ENCODE results near the gene RPUSD4. TPM values are rescaled to one million over a fixed set of nuclear protein-coding genes. Genes with fewer than 3 reads are reported as not detected.
"Not testable (repeated sequence)": the region's sequence is repeated elsewhere in the genome, so short reads cannot be mapped to it uniquely, and the experiment has no call there.

RPUSD4 gene
- 10 to 100 TPM; 11.1 to 20.3 (median 12.6) TPM for total RNA-seq

GRCh38 chr11:126211236-126212088 is at the start of gene RPUSD4, which contains the start of gene FAM118B:
TSS of gene RPUSD4 (minus strand) at chr11:126211650. CDS start at chr11:126211638, 12 bp downstream.
TSS of gene FAM118B (plus strand) at chr11:126211782. CDS start at chr11:126235002, 23,220 bp downstream.
- peak; percentile 99 for DNase-seq
- in situ Hi-C loops (cut with MboI; ENCODE audit: low pct_ligation_motif_present in 1 of 4, low pct_unique_long_range_greater_than_20kb in 1 of 4, low sequenced_read_pairs in 3 of 4) (loop anchor here in 2 of 4 donors (25.0 kb wide), 2 partner anchors 599 to 624 kb away; partner anchors contain the start of gene STT3A (in 1 of the 2)), intact Hi-C loops (cut with DNase I; ENCODE audit: low total_unique reads) (no loop called here)
- peaks cover 0 to 44% (median 28%) of the 10 kb centered on the region in 4 donors for H3K4me1 ChIP-seq
- H3K27ac ChIP-seq: peak within 1 kb of the TSS; percentile 83 to 88 (median 84)
- TF ChIP-seq CTCF (IDR thresholded peaks at IDR 0.05) (peak in 1 of 5 experiments; percentile 12), EP300 (IDR thresholded peaks at IDR 0.05; ENCODE audit: low read depth) (no peak), POLR2A (IDR thresholded peaks at IDR 0.05) (peak; percentile 90), POLR2AphosphoS5 (IDR thresholded peaks at IDR 0.05) (peak; percentile 94 to 97 (median 96))
- H3K4me3 ChIP-seq: peak within 1 kb of the TSS; percentile 71 to 92 (median 80)
- no peaks in the 10 kb centered on the region for H3K9me3 ChIP-seq
- 1% methylated on average over 60 of the region's 62 CpGs; no CpG with 5 or more reads in 1 of the 2 donors for WGBS, 2 donors (ENCODE audit: low coverage in 1 of 2)
- peaks cover 0 to 12% (median under 1%) of the 10 kb centered on the region in 4 donors for H3K36me3 ChIP-seq
- no peaks in the 10 kb centered on the region for H3K27me3 ChIP-seq

- DNase-seq: no peak
- H3K27me3 ChIP-seq: no peaks in the 10 kb centered on the region
- no peak overlapping the region for H3K27ac ChIP-seq
- TF ChIP-seq POLR2AphosphoS5 (IDR thresholded peaks at IDR 0.05) (no peak), POLR2A (IDR thresholded peaks at IDR 0.05) (no peak)
- WGBS, 2 donors (ENCODE audit: low coverage in 1 of 2): 94 to 95% methylated on average over 2 of the region's 2 CpGs
- H3K4me1 ChIP-seq: no peaks in the 10 kb centered on the region
- in situ Hi-C loops (cut with MboI; ENCODE audit: low pct_ligation_motif_present in 1 of 4, low pct_unique_long_range_greater_than_20kb in 1 of 4, low sequenced_read_pairs in 3 of 4): no loop called here
- no peak overlapping the region for H3K4me3 ChIP-seq
- intact Hi-C loops (cut with DNase I; ENCODE audit: low total_unique reads): no loop called here
- H3K9me3 ChIP-seq: no peaks in the 10 kb centered on the region
- peaks cover 0 to 32% (median 15%) of the 10 kb centered on the region in 4 donors for H3K36me3 ChIP-seq
Measured at GRCh38 chr11:126257764-126258163, 46.3 kb upstream of the RPUSD4 start.

- H3K9me3 ChIP-seq: no peaks in the 10 kb centered on the region
- WGBS, 2 donors (ENCODE audit: low coverage in 1 of 2): 85 to 91% methylated on average over 2 of the region's 2 CpGs
- TF ChIP-seq EP300 (IDR thresholded peaks at IDR 0.05; ENCODE audit: low read depth) (no peak), POLR2AphosphoS5 (IDR thresholded peaks at IDR 0.05) (no peak), CTCF (IDR thresholded peaks at IDR 0.05) (no peak), POLR2A (IDR thresholded peaks at IDR 0.05) (no peak)
- in situ Hi-C loops (cut with MboI; ENCODE audit: low pct_ligation_motif_present in 1 of 4, low pct_unique_long_range_greater_than_20kb in 1 of 4, low sequenced_read_pairs in 3 of 4) (no loop called here), intact Hi-C loops (cut with DNase I; ENCODE audit: low total_unique reads) (no loop called here)
- peaks cover 0 to 26% (median 12%) of the 10 kb centered on the region in 4 donors for H3K36me3 ChIP-seq
- no peak for DNase-seq
- no peaks in the 10 kb centered on the region for H3K4me1 ChIP-seq
- H3K27me3 ChIP-seq: no peaks in the 10 kb centered on the region
- no peak overlapping the region for H3K4me3 ChIP-seq
- H3K27ac ChIP-seq: no peak overlapping the region
Measured at GRCh38 chr11:126257144-126257543, 45.7 kb upstream of the RPUSD4 start.

DNA sequence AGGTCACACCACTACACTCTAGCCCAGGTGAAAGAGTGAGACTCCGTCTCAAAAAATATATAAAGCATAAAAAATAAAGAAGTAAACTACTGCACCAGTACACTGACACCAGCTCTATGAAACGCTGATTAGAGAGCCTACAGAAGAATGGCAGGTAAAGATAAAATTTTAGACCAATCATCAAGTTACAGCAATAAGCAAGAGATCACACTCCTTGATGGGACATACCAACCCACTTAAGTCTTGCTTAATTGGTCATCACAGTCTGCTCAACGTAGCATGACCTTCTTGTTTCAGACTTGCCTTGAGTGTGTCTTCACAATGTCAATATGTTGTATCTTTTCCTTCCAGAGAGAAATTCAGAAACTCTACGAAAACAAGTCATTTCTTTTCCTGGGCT is 44.8 kb upstream of the RPUSD4 start:
- H3K27me3 ChIP-seq: no peaks in the 10 kb centered on the region
- no peaks in the 10 kb centered on the region for H3K4me1 ChIP-seq
- DNase-seq: no peak
- TF ChIP-seq CTCF (IDR thresholded peaks at IDR 0.05): no peak
- no peak for TF ChIP-seq EP300 (IDR thresholded peaks at IDR 0.05; ENCODE audit: low read depth)
- no peak for TF ChIP-seq POLR2A (IDR thresholded peaks at IDR 0.05)
- no peak for TF ChIP-seq POLR2AphosphoS5 (IDR thresholded peaks at IDR 0.05)
- intact Hi-C loops (cut with DNase I; ENCODE audit: low total_unique reads) (no loop called here), in situ Hi-C loops (cut with MboI; ENCODE audit: low pct_ligation_motif_present in 1 of 4, low pct_unique_long_range_greater_than_20kb in 1 of 4, low sequenced_read_pairs in 3 of 4) (no loop called here)
- WGBS, 2 donors (ENCODE audit: low coverage in 1 of 2): 93 to 100% methylated on average over 2 to 4 of the region's 4 CpGs
- no peak overlapping the region for H3K27ac ChIP-seq
- H3K4me3 ChIP-seq: no peak overlapping the region
- no peaks in the 10 kb centered on the region for H3K9me3 ChIP-seq
- peaks cover 0 to 23% (median 8%) of the 10 kb centered on the region in 4 donors for H3K36me3 ChIP-seq

GRCh38 chr11:126255507-126255906 is 44.1 kb upstream of the RPUSD4 start:
- intact Hi-C loops (cut with DNase I; ENCODE audit: low total_unique reads): not testable (repeated sequence)

More at GRCh38 chr11:126255507-126255906, 44.1 kb upstream of the RPUSD4 start:
- H3K27me3 ChIP-seq; H3K4me3 ChIP-seq; H3K27ac ChIP-seq; DNase-seq; H3K9me3 ChIP-seq; in situ Hi-C loops (cut with MboI; ENCODE audit: low pct_ligation_motif_present in 1 of 4, low pct_unique_long_range_greater_than_20kb in 1 of 4, low sequenced_read_pairs in 3 of 4); H3K4me1 ChIP-seq: not testable (repeated sequence)
- 92 to 100% methylated on average over 2 to 5 of the region's 5 CpGs for WGBS, 2 donors (ENCODE audit: low coverage in 1 of 2)
- H3K36me3 ChIP-seq: peaks cover 0 to 27% (median 8%) of the 10 kb centered on the region in 4 donors

All from transverse colon (tissue), 4 donors.